Activated naive CD8-positive, alpha-beta T cell treated with anti-CD3 and anti-CD28 coated beads, Interleukin-2, amount 50 U/mL, for 24 hours (primary cell): ENCODE measurements around the gene HIPK2.

Experiments used
- ATAC-seq: fragments of 150-1000 bp; cut with Tn5 transposase; one replicate; pipeline ENCODE4 v1.10.0; 2021
- DNase-seq: peaks from one replicate; pipeline ENCODE4 v3.0.0; 2021
- H3K27ac Mint-ChIP-seq: one replicate; pipeline ENCODE4 v1.8.0; 2021; ENCODE audit warnings: mild to moderate bottlenecking, mixed read lengths
- H3K27me3 Mint-ChIP-seq: one replicate; pipeline ENCODE4 v1.8.0; 2021; ENCODE audit warnings: mixed read lengths
- H3K36me3 Mint-ChIP-seq: one replicate; pipeline ENCODE4 v1.8.0; 2021; ENCODE audit warnings: low read depth, mixed read lengths
- H3K4me1 Mint-ChIP-seq: one replicate; pipeline ENCODE4 v1.8.0; 2021; ENCODE audit warnings: mixed read lengths
- H3K4me3 Mint-ChIP-seq: one replicate; pipeline ENCODE4 v1.8.0; 2021; ENCODE audit warnings: mild to moderate bottlenecking, moderate library complexity, mixed read lengths
- H3K9me3 Mint-ChIP-seq: one replicate; pipeline ENCODE4 v1.8.0; 2021; ENCODE audit warnings: mixed read lengths

Gene HIPK2

GRCh38 chr7:139738772-139739171 lies 39.0 kb downstream of the HIPK2 start:
- ATAC-seq (no peak), DNase-seq (no peak)
- Mint-ChIP-seq H3K36me3 (no peaks in the 10 kb centered on the region), H3K4me3 (no peak overlapping the region), H3K9me3 (no peaks in the 10 kb centered on the region), H3K27me3 (no peaks in the 10 kb centered on the region), H3K4me1 (peaks cover 36% of the 10 kb centered on the region), H3K27ac (peak overlapping the region; percentile 64)

DNA sequence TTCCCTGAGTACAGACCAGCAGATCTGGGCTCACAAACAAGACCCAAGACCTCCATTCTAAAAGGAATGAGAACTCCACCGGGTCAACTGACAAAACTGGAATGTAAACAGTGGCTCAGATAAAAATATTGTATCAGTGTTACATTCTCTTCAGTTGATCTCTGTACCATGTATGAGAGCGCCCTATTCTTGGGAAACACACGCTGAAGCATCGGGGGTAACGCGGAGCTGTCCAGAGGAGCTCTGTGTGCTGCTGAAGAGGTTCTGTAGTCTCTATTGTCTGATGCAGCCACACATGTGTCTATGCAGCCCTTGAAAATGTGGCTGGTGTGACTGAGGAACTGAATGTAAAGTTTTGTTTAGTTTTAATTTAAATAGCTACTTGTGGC lies 39.7 kb downstream of the HIPK2 start:
- Mint-ChIP-seq H3K4me1 (peaks cover 35% of the 10 kb centered on the region), H3K9me3 (no peaks in the 10 kb centered on the region), H3K27me3 (no peaks in the 10 kb centered on the region), H3K36me3 (peaks cover 2% of the 10 kb centered on the region), H3K27ac (peak overlapping the region; percentile 64), H3K4me3 (no peak overlapping the region)
- ATAC-seq (no peak), DNase-seq (no peak)

DNA sequence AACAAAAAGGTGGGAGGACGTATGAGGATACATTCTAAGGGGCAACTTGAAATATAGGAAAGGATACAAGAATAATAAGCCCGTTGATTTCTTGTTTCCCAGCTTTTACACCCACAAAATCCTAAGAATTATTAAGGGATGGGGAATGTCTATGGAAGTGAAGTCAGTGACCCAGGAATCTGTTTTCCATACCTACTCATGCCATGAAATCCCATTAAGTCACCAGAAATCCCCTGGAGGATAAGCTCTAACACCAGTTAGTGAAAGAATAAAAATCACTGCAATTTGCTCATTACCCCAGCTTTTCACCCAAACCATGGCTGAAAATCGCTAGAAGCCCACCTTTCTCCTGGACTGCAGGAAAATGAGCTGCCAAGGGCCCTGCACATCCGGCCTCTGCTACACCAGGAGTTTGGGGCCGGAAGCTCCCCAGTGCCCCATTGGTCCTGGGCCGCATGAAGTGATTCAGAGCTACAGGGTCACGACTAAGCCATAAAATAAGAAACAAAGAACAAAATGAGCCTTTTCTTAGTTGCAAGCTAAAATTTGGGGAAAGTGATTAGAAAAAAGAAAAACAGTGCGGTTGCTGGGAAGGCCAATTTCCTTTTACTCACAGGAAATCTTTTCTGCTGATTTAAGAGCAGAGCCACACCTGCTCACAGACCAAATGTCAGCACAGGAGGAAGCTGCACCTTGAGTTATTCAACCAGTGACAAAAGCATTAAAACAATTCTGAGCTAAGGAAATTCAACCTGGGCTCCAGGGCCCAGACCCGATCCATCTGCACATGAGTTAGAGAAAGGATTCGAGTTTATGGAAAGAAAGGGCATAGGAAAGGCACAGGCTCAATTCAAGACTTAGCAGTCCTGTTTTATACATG lies 40.3 kb downstream of the HIPK2 start:
- Mint-ChIP-seq H3K4me3 (no peak overlapping the region), H3K9me3 (no peaks in the 10 kb centered on the region), H3K27ac (peak overlapping the region; percentile 64), H3K4me1 (peaks cover 39% of the 10 kb centered on the region), H3K36me3 (peaks cover 5% of the 10 kb centered on the region), H3K27me3 (no peaks in the 10 kb centered on the region)
- peak; percentile 82 for ATAC-seq
- DNase-seq, result no peak

DNA sequence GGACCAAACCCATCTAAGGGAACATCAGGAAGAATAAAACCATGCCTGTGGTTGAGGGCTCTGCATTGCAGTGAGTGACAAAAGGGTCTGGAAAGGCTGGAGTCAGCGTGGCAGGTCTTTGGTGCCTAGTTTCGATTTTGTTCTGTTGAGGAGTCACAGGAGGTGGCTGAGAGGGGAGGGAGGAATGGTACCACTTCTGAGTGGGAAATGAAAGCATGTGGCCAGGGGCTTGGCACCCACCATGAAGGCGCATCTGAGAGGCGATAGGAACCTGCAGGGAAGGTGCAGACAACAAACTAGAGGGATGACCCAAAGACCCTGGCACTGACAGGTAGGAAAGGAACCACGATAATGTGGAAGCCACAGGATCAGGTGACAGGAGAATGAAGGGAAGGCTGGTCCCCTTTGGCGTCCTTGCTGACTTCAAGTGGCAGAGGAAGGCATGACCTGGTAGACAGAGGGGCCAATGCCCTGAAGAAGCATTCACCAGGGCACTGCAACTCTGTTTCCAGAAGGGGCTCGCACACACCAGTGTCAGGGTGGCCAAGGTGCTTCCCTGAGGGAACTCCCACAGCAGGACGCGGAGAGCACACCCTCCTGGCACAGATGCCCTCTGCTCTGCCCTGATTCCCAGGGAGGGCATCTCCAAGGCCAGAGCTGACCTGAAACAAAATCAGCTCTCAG lies 41.7 kb downstream of the HIPK2 start:
- ATAC-seq, result no peak
- Mint-ChIP-seq H3K27ac (peak overlapping the region; percentile 13), H3K27me3 (no peaks in the 10 kb centered on the region), H3K36me3 (peaks cover 5% of the 10 kb centered on the region), H3K4me1 (peaks cover 52% of the 10 kb centered on the region), H3K4me3 (no peak overlapping the region), H3K9me3 (no peaks in the 10 kb centered on the region)
- no peak for DNase-seq

GRCh38 chr7:139735466-139735865 lies 42.3 kb downstream of the HIPK2 start:
- ATAC-seq (no peak), DNase-seq (no peak)
- Mint-ChIP-seq H3K4me1 (peaks cover 53% of the 10 kb centered on the region), H3K36me3 (peaks cover 5% of the 10 kb centered on the region), H3K4me3 (no peak overlapping the region), H3K9me3 (no peaks in the 10 kb centered on the region), H3K27me3 (no peaks in the 10 kb centered on the region), H3K27ac (no peak overlapping the region)

GRCh38 chr7:139734395-139734794 lies 43.4 kb downstream of the HIPK2 start:
- Mint-ChIP-seq H3K4me1 (peaks cover 55% of the 10 kb centered on the region), H3K36me3 (peaks cover 5% of the 10 kb centered on the region), H3K27me3 (no peaks in the 10 kb centered on the region), H3K27ac (no peak overlapping the region), H3K4me3 (no peak overlapping the region), H3K9me3 (no peaks in the 10 kb centered on the region)
- ATAC-seq (no peak), DNase-seq (no peak)

DNA sequence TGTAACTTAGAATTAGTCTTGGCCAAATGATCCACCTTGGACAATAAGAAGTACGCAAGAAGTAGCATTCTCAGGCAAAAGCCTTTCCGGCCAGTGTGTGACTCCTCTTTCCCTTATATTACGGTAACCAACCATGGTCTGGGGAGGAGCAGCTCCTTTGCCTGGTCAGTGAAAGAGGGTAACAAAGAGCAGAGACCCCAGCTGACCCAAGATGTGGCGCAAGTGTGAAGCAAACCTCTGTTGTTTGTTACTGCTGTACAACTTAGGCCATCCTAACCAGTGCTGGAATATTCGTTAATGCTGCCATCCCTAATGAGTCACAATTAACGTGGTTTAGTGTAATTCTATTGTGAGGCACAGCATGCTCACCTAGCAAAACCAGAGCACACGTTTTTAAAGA lies 44.0 kb downstream of the HIPK2 start:
- DNase-seq (no peak), ATAC-seq (no peak)
- H3K36me3 Mint-ChIP-seq, result peaks cover 9% of the 10 kb centered on the region
- no peak overlapping the region for H3K4me3 Mint-ChIP-seq
- H3K27ac Mint-ChIP-seq, result no peak overlapping the region
- no peaks in the 10 kb centered on the region for H3K9me3 Mint-ChIP-seq
- H3K27me3 Mint-ChIP-seq, result no peaks in the 10 kb centered on the region
- peaks cover 53% of the 10 kb centered on the region for H3K4me1 Mint-ChIP-seq

DNA sequence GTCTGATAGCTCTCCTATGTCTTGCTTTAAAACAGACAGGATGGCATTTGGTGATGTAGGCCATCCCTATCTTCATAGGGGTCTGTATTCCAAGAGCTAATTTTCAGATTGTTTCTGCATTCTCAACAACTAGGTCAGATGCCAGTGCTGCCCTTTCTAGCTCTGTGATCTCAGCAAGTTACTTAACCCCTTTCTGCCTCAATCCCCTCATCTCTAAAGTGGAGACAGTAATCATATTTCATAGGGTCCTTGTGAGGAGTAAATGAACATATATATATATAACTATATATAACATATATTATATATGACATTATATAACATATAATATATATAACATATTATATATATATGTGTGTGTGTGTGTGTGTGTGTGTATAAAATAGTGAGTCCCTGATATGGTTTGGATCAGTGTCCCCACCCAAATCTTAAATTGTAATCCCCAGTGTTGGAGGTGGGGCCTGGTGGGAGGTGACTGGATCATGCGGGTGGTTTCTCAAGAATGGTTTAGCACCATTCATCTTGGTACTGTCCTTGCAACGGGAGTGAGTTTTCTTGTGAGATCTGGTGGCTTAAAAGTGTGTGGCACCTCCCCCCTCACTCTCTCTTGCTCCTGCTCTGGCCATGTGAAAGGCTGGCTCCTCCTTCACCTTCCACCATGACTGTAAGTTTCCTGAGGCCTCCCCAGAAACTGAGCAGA lies 45.2 kb downstream of the HIPK2 start:
- Mint-ChIP-seq H3K9me3 (no peaks in the 10 kb centered on the region), H3K27ac (no peak overlapping the region), H3K27me3 (no peaks in the 10 kb centered on the region), H3K4me1 (peaks cover 42% of the 10 kb centered on the region), H3K36me3 (peaks cover 13% of the 10 kb centered on the region), H3K4me3 (no peak overlapping the region)
- no peak for DNase-seq
- no peak for ATAC-seq

GRCh38 chr7:139731802-139732470 lies 45.9 kb downstream of the HIPK2 start:
- peaks cover 13% of the 10 kb centered on the region for H3K36me3 Mint-ChIP-seq
- H3K27me3 Mint-ChIP-seq, result no peaks in the 10 kb centered on the region
- no peak overlapping the region for H3K4me3 Mint-ChIP-seq
- H3K27ac Mint-ChIP-seq, result no peak overlapping the region
- no peaks in the 10 kb centered on the region for H3K9me3 Mint-ChIP-seq
- H3K4me1 Mint-ChIP-seq, result peaks cover 42% of the 10 kb centered on the region
- ATAC-seq (no peak), DNase-seq (no peak)

GRCh38 chr7:139730746-139731612 lies 46.8 kb downstream of the HIPK2 start:
- no peaks in the 10 kb centered on the region for H3K27me3 Mint-ChIP-seq
- H3K4me1 Mint-ChIP-seq, result peaks cover 42% of the 10 kb centered on the region
- peaks cover 13% of the 10 kb centered on the region for H3K36me3 Mint-ChIP-seq
- no peaks in the 10 kb centered on the region for H3K9me3 Mint-ChIP-seq
- ATAC-seq (peak; percentile 23), DNase-seq (no peak)
- H3K27ac Mint-ChIP-seq, result no peak overlapping the region
- no peak overlapping the region for H3K4me3 Mint-ChIP-seq

DNA sequence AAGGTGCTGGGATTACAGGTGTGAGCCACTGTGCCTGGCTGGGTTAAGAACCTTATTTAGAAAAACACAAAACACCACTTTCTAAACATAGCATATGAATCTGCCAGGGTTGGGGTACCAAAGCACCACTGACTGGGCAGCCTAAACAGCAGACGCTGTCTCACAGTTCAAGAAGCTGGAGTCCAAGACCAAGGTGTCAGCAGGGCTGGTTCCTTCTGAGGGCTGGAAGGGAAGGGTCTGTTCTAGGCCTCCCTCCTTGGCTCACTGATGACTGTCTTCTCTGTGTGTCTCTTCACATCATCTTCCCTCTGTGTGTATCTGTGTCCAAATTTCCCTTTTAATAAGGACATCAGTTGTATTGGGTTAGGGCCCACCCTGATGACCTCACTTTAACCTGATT lies 49.6 kb downstream of the HIPK2 start:
- no peaks in the 10 kb centered on the region for H3K9me3 Mint-ChIP-seq

DNA sequence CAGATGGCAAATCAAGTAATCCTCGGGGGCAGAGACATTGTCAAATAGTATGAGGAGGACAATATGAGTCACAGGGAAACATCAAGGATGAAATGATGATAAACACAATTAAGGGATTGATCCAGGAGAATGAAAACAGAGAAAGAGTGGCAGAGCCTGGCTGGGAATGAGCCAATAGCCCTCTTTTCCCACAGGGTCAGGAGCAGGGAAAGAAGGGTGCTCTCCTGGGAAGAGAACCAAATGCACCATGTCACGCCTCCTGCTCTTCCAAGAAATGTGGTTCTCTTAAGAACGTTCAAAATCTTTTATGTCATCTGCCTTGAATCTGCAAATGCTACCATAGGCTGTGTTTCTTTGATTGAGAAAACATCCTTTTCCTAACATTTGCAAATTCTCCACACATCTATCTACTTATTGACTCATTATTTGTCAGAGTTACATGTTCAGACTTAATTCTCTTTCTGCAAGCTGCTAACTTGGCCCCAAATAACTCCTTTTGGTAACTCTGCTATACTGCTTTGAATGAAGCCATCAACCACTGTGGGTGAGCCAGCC lies 50.6 kb downstream of the HIPK2 start:
- no peak overlapping the region for H3K27ac Mint-ChIP-seq
- ATAC-seq (no peak), DNase-seq (no peak)
- H3K36me3 Mint-ChIP-seq, result peaks cover 7% of the 10 kb centered on the region
- H3K9me3 Mint-ChIP-seq, result no peaks in the 10 kb centered on the region
- H3K4me1 Mint-ChIP-seq, result peaks cover 46% of the 10 kb centered on the region
- H3K4me3 Mint-ChIP-seq, result no peak overlapping the region
- no peaks in the 10 kb centered on the region for H3K27me3 Mint-ChIP-seq

More for the DNA sequence above, 49.6 kb downstream of the HIPK2 start:
- Mint-ChIP-seq H3K27me3 (no peaks in the 10 kb centered on the region), H3K36me3 (peaks cover 11% of the 10 kb centered on the region), H3K4me3 (no peak overlapping the region), H3K4me1 (peaks cover 52% of the 10 kb centered on the region), H3K27ac (no peak overlapping the region)
- no peak for DNase-seq
- ATAC-seq, result no peak

DNA sequence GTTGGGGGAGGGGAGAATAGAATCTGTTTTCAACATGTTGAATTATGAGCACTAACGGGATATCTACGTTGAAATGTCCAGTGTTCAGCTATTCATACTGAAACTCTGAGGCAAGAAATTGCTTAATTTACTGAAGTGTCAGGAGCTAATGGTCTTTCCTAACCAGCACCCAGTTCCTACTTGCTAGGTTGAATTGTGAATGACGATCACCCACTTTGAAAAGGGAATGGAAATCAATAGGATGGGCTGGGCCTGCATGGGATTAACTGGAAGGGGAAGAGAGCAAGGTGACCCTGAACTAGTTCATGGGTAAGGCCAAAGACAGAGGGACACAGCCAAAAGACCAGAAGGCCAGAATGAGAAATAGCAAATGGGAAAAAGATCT lies 51.3 kb downstream of the HIPK2 start:
- no peak overlapping the region for H3K27ac Mint-ChIP-seq
- no peak overlapping the region for H3K4me3 Mint-ChIP-seq
- H3K4me1 Mint-ChIP-seq, result peaks cover 40% of the 10 kb centered on the region
- ATAC-seq, result no peak
- no peaks in the 10 kb centered on the region for H3K27me3 Mint-ChIP-seq
- peaks cover 7% of the 10 kb centered on the region for H3K36me3 Mint-ChIP-seq
- no peak for DNase-seq
- H3K9me3 Mint-ChIP-seq, result no peaks in the 10 kb centered on the region
